ENCODE measurements around the gene FAM169A. TPM values are rescaled to one million over a fixed set of nuclear protein-coding genes. Genes with fewer than 3 reads are reported as not detected.

The FAM169A gene
- total RNA-seq, 1 donor from 2014 or later: 23.8 TPM

GRCh38 chr5:74772359-74772758 lies 93.8 kb downstream of the FAM169A start:
- H3K4me1 ChIP-seq: peaks cover 7% of the 10 kb centered on the region
- no peaks in the 10 kb centered on the region for H3K9me3 ChIP-seq (ENCODE audit: low read depth)
- H3K36me3 ChIP-seq: peaks cover 15% of the 10 kb centered on the region
- no peak overlapping the region for H3K9ac ChIP-seq
- H4K20me1 ChIP-seq (ENCODE audit: low read depth): peaks cover 8% of the 10 kb centered on the region
- H2AFZ ChIP-seq (replicated peaks): no peak overlapping the region
- no peak overlapping the region for H3K27ac ChIP-seq
- peaks cover 9% of the 10 kb centered on the region for H3K4me1 Mint-ChIP-seq
- peaks cover 15% of the 10 kb centered on the region for H3K79me2 ChIP-seq (ENCODE audit: low read depth)
- H3K4me3 Mint-ChIP-seq: no peak overlapping the region
- no peak overlapping the region for H3K27ac Mint-ChIP-seq
- peaks cover 13% of the 10 kb centered on the region for H3F3A ChIP-seq (ENCODE audit: low read depth)
- no peak overlapping the region for H3K4me3 ChIP-seq
- DNase-seq (ENCODE audit: low spot score): no peak
- H3K27me3 ChIP-seq: no peaks in the 10 kb centered on the region
- peaks cover 10% of the 10 kb centered on the region for H3K36me3 Mint-ChIP-seq
- no peak for TF ChIP-seq EZH2 (IDR thresholded peaks at IDR 0.05)
- TF ChIP-seq CTCF (IDR thresholded peaks at IDR 0.05): no peak
- no peak for TF ChIP-seq EZH2phosphoT487 (IDR thresholded peaks at IDR 0.05)
- no peaks in the 10 kb centered on the region for H3K9me3 Mint-ChIP-seq
- H3K4me2 ChIP-seq: no peak overlapping the region
- H3K27me3 Mint-ChIP-seq (ENCODE audit: insufficient read depth, low read depth): peaks cover 2% of the 10 kb centered on the region

GRCh38 chr5:74767579-74767913 lies 98.6 kb downstream of the FAM169A start:
- Histone ChIP-seq H3K4me1 (peaks cover 7% of the 10 kb centered on the region), H2AFZ (replicated peaks) (peak overlapping the region; percentile 99), H3K9ac (peak overlapping the region; percentile 85), H3K27me3 (no peaks in the 10 kb centered on the region), H3F3A (ENCODE audit: low read depth) (peaks cover 4% of the 10 kb centered on the region), H3K79me2 (ENCODE audit: low read depth) (peaks cover 53% of the 10 kb centered on the region), H3K9me3 (ENCODE audit: low read depth) (no peaks in the 10 kb centered on the region), H3K4me3 (peak overlapping the region; percentile 91), H4K20me1 (ENCODE audit: low read depth) (peaks cover 12% of the 10 kb centered on the region), H3K27ac (no peak overlapping the region), H3K4me2 (peak overlapping the region; percentile 80), H3K36me3 (peaks cover 8% of the 10 kb centered on the region)
- H3K4me3 Mint-ChIP-seq: peak overlapping the region; percentile 100
- H3K4me1 Mint-ChIP-seq: peaks cover 25% of the 10 kb centered on the region
- DNase-seq (ENCODE audit: low spot score): peak; percentile 63
- peaks cover 7% of the 10 kb centered on the region for H3K36me3 Mint-ChIP-seq
- peaks cover 4% of the 10 kb centered on the region for H3K27me3 Mint-ChIP-seq (ENCODE audit: insufficient read depth, low read depth)
- H3K9me3 Mint-ChIP-seq: no peaks in the 10 kb centered on the region
- H3K27ac Mint-ChIP-seq: peak overlapping the region; percentile 98
- TF ChIP-seq EZH2 (IDR thresholded peaks at IDR 0.05): no peak
- no peak for TF ChIP-seq EZH2phosphoT487 (IDR thresholded peaks at IDR 0.05)
- TF ChIP-seq CTCF (IDR thresholded peaks at IDR 0.05): no peak

- H3K4me2 ChIP-seq: peak within 1 kb of the TSS; percentile 90
- H3K27me3 ChIP-seq: no peaks in the 10 kb centered on the region
- H3K4me3 ChIP-seq: peak within 1 kb of the TSS; percentile 91
- peak within 1 kb of the TSS; percentile 100 for H3K4me3 Mint-ChIP-seq
- peaks cover 53% of the 10 kb centered on the region for H3K79me2 ChIP-seq (ENCODE audit: low read depth)
- peaks cover 12% of the 10 kb centered on the region for H4K20me1 ChIP-seq (ENCODE audit: low read depth)
- H3K27ac Mint-ChIP-seq: peak within 1 kb of the TSS; percentile 98
- peaks cover 7% of the 10 kb centered on the region for H3K4me1 ChIP-seq
- H3K9me3 Mint-ChIP-seq: no peaks in the 10 kb centered on the region
- H3K27ac ChIP-seq: no peak within 1 kb of the TSS
- peaks cover 4% of the 10 kb centered on the region for H3K27me3 Mint-ChIP-seq (ENCODE audit: insufficient read depth, low read depth)
- H3F3A ChIP-seq (ENCODE audit: low read depth): peaks cover 4% of the 10 kb centered on the region
- H3K4me1 Mint-ChIP-seq: peaks cover 25% of the 10 kb centered on the region
- peaks cover 8% of the 10 kb centered on the region for H3K36me3 ChIP-seq
- peak; percentile 97 for DNase-seq (ENCODE audit: low spot score)
- peak within 1 kb of the TSS; percentile 85 for H3K9ac ChIP-seq
- TF ChIP-seq EZH2phosphoT487 (IDR thresholded peaks at IDR 0.05) (no peak), EZH2 (IDR thresholded peaks at IDR 0.05) (no peak), CTCF (IDR thresholded peaks at IDR 0.05) (no peak)
- H2AFZ ChIP-seq (replicated peaks): peak within 1 kb of the TSS; percentile 99
- peaks cover 5% of the 10 kb centered on the region for H3K36me3 Mint-ChIP-seq
- no peaks in the 10 kb centered on the region for H3K9me3 ChIP-seq (ENCODE audit: low read depth)
Measured at GRCh38 chr5:74766849-74767578, 99.2 kb downstream of the FAM169A start, which contains the start of the genes GFM2 and NSA2. Gene GFM2 (minus strand): TSS chr5:74767117. CDS start chr5:74763742, 3,375 bp downstream. Gene NSA2 (plus strand): TSS chr5:74767249. CDS start chr5:74767361, 112 bp downstream.
